ENCODE measurements around the gene EHMT1. TPM values are rescaled to one million over a fixed set of nuclear protein-coding genes. Genes with fewer than 3 reads are reported as not detected.

EHMT1 gene
- total and polyA plus RNA-seq, 9 of the 15 experiments (the other 6 are each of a cell fraction or from before 2014, with no cell fraction given): 2.2 to 76.0 (median 36.4) TPM

DNA sequence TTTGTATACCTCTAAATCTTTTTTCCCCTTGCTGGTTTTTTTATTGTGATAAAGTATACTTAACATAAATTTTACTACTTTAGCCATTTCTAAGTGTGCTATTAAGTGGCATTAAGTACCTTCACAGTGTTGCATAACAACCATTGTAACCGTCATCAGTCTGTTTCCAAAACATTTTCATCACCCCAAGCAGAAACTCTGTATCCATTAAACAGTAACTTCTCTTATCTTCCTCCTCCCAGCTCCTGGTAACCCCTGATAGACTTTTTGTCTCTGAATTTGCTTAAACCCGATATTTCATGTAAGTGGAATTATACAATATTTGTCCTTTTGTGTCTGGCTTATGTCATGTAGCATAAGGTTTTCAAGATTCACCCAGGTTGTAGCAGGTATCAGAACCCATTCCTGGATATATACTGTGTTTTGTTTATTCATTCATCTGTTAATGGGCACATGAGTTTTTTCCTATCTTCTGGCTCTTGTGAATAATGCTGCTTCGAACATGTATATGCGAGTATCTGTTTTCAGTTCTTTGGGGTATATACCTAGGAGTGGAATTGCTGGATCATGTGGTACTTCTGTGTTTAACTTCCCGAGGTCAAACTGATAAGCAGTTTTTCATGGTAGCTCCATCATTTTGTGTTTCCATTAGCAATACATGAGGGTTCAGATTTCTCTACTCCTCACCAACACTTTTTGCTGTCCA is 66.4 kb downstream of the EHMT1 start (continued):
- TF ChIP-seq HDAC2 (IDR thresholded peaks at IDR 0.05) (peak; percentile 20; the same call in 1 of the 2 replicates), CBX2 (IDR thresholded peaks at IDR 0.05; ENCODE audit: insufficient read depth, low read length, poor library complexity, severe bottlenecking) (no peak), CEBPB (tag; IDR thresholded peaks at IDR 0.05) (peak; percentile 87), ZNF76 (CRISPR knock-in tag; IDR thresholded peaks at IDR 0.05; ENCODE audit: borderline replicate concordance) (no peak), CBFA2T2 (conservative IDR thresholded peaks at IDR 0.05) (peak; percentile 62), ZNF232 (CRISPR knock-in tag; IDR thresholded peaks at IDR 0.05) (no peak), NFIC (IDR thresholded peaks at IDR 0.05) (peak; percentile 8; the same call in 1 of the 2 replicates), ZNF586 (CRISPR knock-in tag; conservative IDR thresholded peaks at IDR 0.05) (no peak), BRF1 (IDR thresholded peaks at IDR 0.05; ENCODE audit: borderline replicate concordance, extremely low read depth, insufficient read length) (no peak), MEIS2 (IDR thresholded peaks at IDR 0.05; ENCODE audit: partially characterized antibody) (no peak), STAG1 (CRISPR knock-in tag; IDR thresholded peaks at IDR 0.05; ENCODE audit: borderline replicate concordance) (no peak), RFX7 (CRISPR knock-in tag; IDR thresholded peaks at IDR 0.05) (no peak), ZNF354B (CRISPR knock-in tag; IDR thresholded peaks at IDR 0.05) (no peak), NR2C1 (IDR thresholded peaks at IDR 0.05) (peak; percentile 82), NR2C1 (tag; IDR thresholded peaks at IDR 0.05) (peak; percentile 81), CXXC5 (CRISPR knock-in tag; IDR thresholded peaks at IDR 0.05) (no peak), FOXJ2 (tag; IDR thresholded peaks at IDR 0.05) (no peak), ZNF75A (CRISPR knock-in tag; IDR thresholded peaks at IDR 0.05) (no peak), ELF1 (tag; IDR thresholded peaks at IDR 0.05) (no peak), RUNX1 (IDR thresholded peaks at IDR 0.05; ENCODE audit: low read depth) (no peak), ZNF778 (CRISPR knock-in tag; IDR thresholded peaks at IDR 0.05) (no peak), CAMTA2 (CRISPR knock-in tag; conservative IDR thresholded peaks at IDR 0.05) (no peak), CBX3 (IDR thresholded peaks at IDR 0.05; ENCODE audit: borderline replicate concordance in 1 of 2, low read length in 2 of 2) (0 out of 3 replicates have a peak, but pooled peaks of 1 of the 2 experiments have one; percentile 49), BDP1 (IDR thresholded peaks at IDR 0.05; ENCODE audit: insufficient read depth, insufficient read length) (no peak), SAFB2 (IDR thresholded peaks at IDR 0.05; ENCODE audit: borderline replicate concordance, low read depth, low read length, severe bottlenecking) (no peak)
- TF ChIP-seq, protein P1, sequence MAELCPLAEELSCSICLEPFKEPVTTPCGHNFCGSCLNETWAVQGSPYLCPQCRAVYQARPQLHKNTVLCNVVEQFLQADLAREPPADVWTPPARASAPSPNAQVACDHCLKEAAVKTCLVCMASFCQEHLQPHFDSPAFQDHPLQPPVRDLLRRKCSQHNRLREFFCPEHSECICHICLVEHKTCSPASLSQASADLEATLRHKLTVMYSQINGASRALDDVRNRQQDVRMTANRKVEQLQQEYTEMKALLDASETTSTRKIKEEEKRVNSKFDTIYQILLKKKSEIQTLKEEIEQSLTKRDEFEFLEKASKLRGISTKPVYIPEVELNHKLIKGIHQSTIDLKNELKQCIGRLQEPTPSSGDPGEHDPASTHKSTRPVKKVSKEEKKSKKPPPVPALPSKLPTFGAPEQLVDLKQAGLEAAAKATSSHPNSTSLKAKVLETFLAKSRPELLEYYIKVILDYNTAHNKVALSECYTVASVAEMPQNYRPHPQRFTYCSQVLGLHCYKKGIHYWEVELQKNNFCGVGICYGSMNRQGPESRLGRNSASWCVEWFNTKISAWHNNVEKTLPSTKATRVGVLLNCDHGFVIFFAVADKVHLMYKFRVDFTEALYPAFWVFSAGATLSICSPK (IDR thresholded peaks at IDR 0.05; ENCODE audit: borderline replicate concordance): no peak
- TF ChIP-seq, protein P2, sequence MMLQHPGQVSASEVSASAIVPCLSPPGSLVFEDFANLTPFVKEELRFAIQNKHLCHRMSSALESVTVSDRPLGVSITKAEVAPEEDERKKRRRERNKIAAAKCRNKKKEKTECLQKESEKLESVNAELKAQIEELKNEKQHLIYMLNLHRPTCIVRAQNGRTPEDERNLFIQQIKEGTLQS (IDR thresholded peaks at IDR 0.05): 0 out of 2 replicates have a peak, but pooled peaks have one; percentile 43
- TF ChIP-seq, protein P2 (CRISPR knock-in tag; conservative IDR thresholded peaks at IDR 0.05): no peak
